Right cardiac atrium (tissue), 5 donors: ENCODE data around the gene PEAK1. TPM values are rescaled to one million over a fixed set of nuclear protein-coding genes. Genes with fewer than 3 reads are reported as not detected.
A peak's percentile ranks its signal among the peaks of the same experiment; 100 is the strongest.

Experiments used
- ATAC-seq, 2 donors: fragments of 200-7000 bp; cut with Tn5 transposase; one replicate each; pipeline versions ENCODE4 v1.8.0 to v1.9.1; 2020; ENCODE audit warnings: moderate library complexity in 2 of 2, mild to moderate bottlenecking in 1 of 2
- DNase-seq, 3 donors: peaks; one replicate each; pipeline ENCODE4 v3.0.0-alpha.2; 2020
- H3K27ac ChIP-seq: one replicate; pipeline ENCODE4 v1.5.1; 2013; ENCODE audit warnings: mild to moderate bottlenecking, low read length, control low read depth, moderate library complexity
- H3K27me3 ChIP-seq: one replicate; pipeline ENCODE4 v1.6.1; 2013; ENCODE audit not compliant: control insufficient read depth, insufficient read depth
- H3K4me1 ChIP-seq: one replicate; pipeline ENCODE4 v1.6.1; 2013; ENCODE audit warnings: low read length; ENCODE audit not compliant: control insufficient read depth, insufficient read depth
- H3K4me3 ChIP-seq: one replicate; pipeline ENCODE4 v1.5.1; 2013; ENCODE audit warnings: low read length, control low read depth
- H3K9me3 ChIP-seq: one replicate; pipeline ENCODE4 v1.6.1; 2013; ENCODE audit warnings: low read length; ENCODE audit not compliant: control insufficient read depth
- WGBS: extraction: QIAGEN DNeasy Blood & Tissue Kit; methylation state at CpG from one replicate; pipeline ENCODE4 v1.1.7; 2013; 5-methylcytosine and 5-hydroxymethylcytosine counted together
- intact Hi-C, 4 donors: fragments of 100-400 bp; cut with DNase I; formaldehyde crosslinking; loops; one replicate each; pipeline versions ENCODE4 v1.11.0 to v1.14.0; 2022 to 2023
- polyA plus RNA-seq: library from polyadenylated mRNA; stranded (reverse); fragments of 200-250 nt; gene quantifications from one replicate; pipeline ENCODE4 v1.2.3, GENCODE V29; 2013
- total RNA-seq, 4 donors: library from RNA; stranded (reverse); fragmentation: NEBNext Ultra II Directional; extraction: Animal tissue kit (Norgen Biotek cat#: 25700); gene quantifications; one replicate each; pipeline ENCODE4 v1.2.1, GENCODE V29; 2021
- donor health status: healthy with polysubstance abuse.
- donor health status: DM: no; HTN: yes; CAD: no.
- donor health status: DM: no; HTN: no; CAD: no.
- donor health status: DM: no; HTN: yes; CAD: no; lungs with severe emphysema.
- donor health status: DM: yes; HTN: yes; CAD: no.

PEAK1 gene
- total and polyA plus RNA-seq, 5 donors = 13.8 to 97.3 (median 89.4) TPM

GRCh38 chr15:77059786-77060361 lies 360.0 kb downstream of the PEAK1 start:
- no peaks in the 10 kb centered on the region for H3K9me3 ChIP-seq
- H3K4me1 ChIP-seq = peaks cover 11% of the 10 kb centered on the region
- no peak for DNase-seq
- intact Hi-C loops = no loop called here
- no peaks in the 10 kb centered on the region for H3K27me3 ChIP-seq
- no peak overlapping the region for H3K4me3 ChIP-seq
- no peak for ATAC-seq
- H3K27ac ChIP-seq = no peak overlapping the region
- 4% methylated on average over 2 of the region's 2 CpGs for WGBS

GRCh38 chr15:77058468-77058867 lies 361.4 kb downstream of the PEAK1 start:
- ATAC-seq (no peak), DNase-seq (no peak)
- Histone ChIP-seq H3K4me1 (peaks cover 13% of the 10 kb centered on the region), H3K4me3 (no peak overlapping the region), H3K9me3 (no peaks in the 10 kb centered on the region), H3K27ac (no peak overlapping the region), H3K27me3 (no peaks in the 10 kb centered on the region)
- WGBS = 93% methylated on average over 4 of the region's 4 CpGs
- intact Hi-C loops = no loop called here

- intact Hi-C loops = no loop called here
- no peak overlapping the region for H3K4me3 ChIP-seq
- no peaks in the 10 kb centered on the region for H3K9me3 ChIP-seq
- H3K27me3 ChIP-seq = no peaks in the 10 kb centered on the region
- peaks cover 13% of the 10 kb centered on the region for H3K4me1 ChIP-seq
- WGBS = 92% methylated on average over 4 of the region's 4 CpGs
- no peak for DNase-seq
- ATAC-seq = no peak
- H3K27ac ChIP-seq = no peak overlapping the region
Observed at GRCh38 chr15:77057685-77058084, 362.2 kb downstream of the PEAK1 start.

- ATAC-seq (no peak), DNase-seq (no peak)
- H3K9me3 ChIP-seq = no peaks in the 10 kb centered on the region
- H3K27me3 ChIP-seq = no peaks in the 10 kb centered on the region
- intact Hi-C loops = no loop called here
- H3K27ac ChIP-seq = no peak overlapping the region
- WGBS = 66% methylated on average over 1 of the region's 1 CpG
- H3K4me1 ChIP-seq = peaks cover 13% of the 10 kb centered on the region
- H3K4me3 ChIP-seq = no peak overlapping the region
Observed at GRCh38 chr15:77057072-77057471, 362.8 kb downstream of the PEAK1 start.

GRCh38 chr15:77053709-77054108 lies 366.2 kb downstream of the PEAK1 start:
- Histone ChIP-seq H3K4me1 (peaks cover 6% of the 10 kb centered on the region), H3K9me3 (no peaks in the 10 kb centered on the region), H3K27ac (no peak overlapping the region), H3K27me3 (no peaks in the 10 kb centered on the region), H3K4me3 (no peak overlapping the region)
- no peak for DNase-seq
- intact Hi-C loops = no loop called here
- WGBS = 83% methylated on average over 2 of the region's 2 CpGs
- ATAC-seq = peak in 1 of 2 donors; percentile 16

- WGBS = 63% methylated on average over 2 of the region's 2 CpGs
- DNase-seq = no peak
- Histone ChIP-seq H3K4me3 (no peak overlapping the region), H3K27ac (no peak overlapping the region), H3K9me3 (no peaks in the 10 kb centered on the region), H3K27me3 (no peaks in the 10 kb centered on the region), H3K4me1 (peaks cover 6% of the 10 kb centered on the region)
- intact Hi-C loops = no loop called here
- ATAC-seq = no peak
Observed at GRCh38 chr15:77052556-77052955, 367.3 kb downstream of the PEAK1 start.

Other genes starting within 250 kb of the PEAK1 start
- 10 to 100 TPM; 39.3 to 51.9 (median 43.8) TPM for gene HMG20A, start 784 bp upstream of the PEAK1 start, total RNA-seq
- 20.4 TPM for gene HMG20A, start 784 bp upstream of the PEAK1 start, polyA plus RNA-seq
- 10 to 100 TPM in 1 of 4 donors, 1 to 10 TPM in 3; 5.7 to 12.1 (median 8.6) TPM for gene LINGO1, start 212.8 kb upstream of the PEAK1 start, total RNA-seq
- 5.1 TPM for gene LINGO1, start 212.8 kb upstream of the PEAK1 start, polyA plus RNA-seq